Right ventricle myocardium superior (tissue), 1 donor: ENCODE data around the gene OR2A2. TPM values are rescaled to one million over a fixed set of nuclear protein-coding genes. Genes with fewer than 3 reads are reported as not detected.
A peak's percentile ranks its signal among the peaks of the same experiment; 100 is the strongest.
"Not testable (repeated sequence)": the region's sequence is repeated elsewhere in the genome, so short reads cannot be mapped to it uniquely, and the experiment has no call there.

Experiments used
- ATAC-seq: fragments of 200-7000 bp; cut with Tn5 transposase; one replicate; pipeline ENCODE4 v1.9.1; 2020; ENCODE audit warnings: mild to moderate bottlenecking; ENCODE audit not compliant: poor library complexity
- DNase-seq: peaks from one replicate; pipeline ENCODE4 v3.0.0-alpha.2; 2020
- intact Hi-C: fragments of 100-400 bp; cut with DNase I; formaldehyde crosslinking; loops from one replicate; pipeline ENCODE4 v1.11.2; 2022
- long read RNA-seq: library from polyadenylated mRNA; unstranded; transcript quantifications from one replicate; pipeline ENCODE4 v2.0.0, GENCODE V29; 2021
- total RNA-seq: library from RNA; stranded (reverse); fragmentation: NEBNext Ultra II Directional; extraction: Animal tissue kit (Norgen Biotek cat#: 25700); gene quantifications from one replicate; pipeline ENCODE4 v1.2.1, GENCODE V29; 2021
- donor health status: DM: no; HTN: yes; CAD: no; lungs with severe emphysema.

The OR2A2 gene, protein sequence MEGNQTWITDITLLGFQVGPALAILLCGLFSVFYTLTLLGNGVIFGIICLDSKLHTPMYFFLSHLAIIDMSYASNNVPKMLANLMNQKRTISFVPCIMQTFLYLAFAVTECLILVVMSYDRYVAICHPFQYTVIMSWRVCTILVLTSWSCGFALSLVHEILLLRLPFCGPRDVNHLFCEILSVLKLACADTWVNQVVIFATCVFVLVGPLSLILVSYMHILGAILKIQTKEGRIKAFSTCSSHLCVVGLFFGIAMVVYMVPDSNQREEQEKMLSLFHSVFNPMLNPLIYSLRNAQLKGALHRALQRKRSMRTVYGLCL
- not detected for total RNA-seq
- long read RNA-seq = 0 reads

DNA sequence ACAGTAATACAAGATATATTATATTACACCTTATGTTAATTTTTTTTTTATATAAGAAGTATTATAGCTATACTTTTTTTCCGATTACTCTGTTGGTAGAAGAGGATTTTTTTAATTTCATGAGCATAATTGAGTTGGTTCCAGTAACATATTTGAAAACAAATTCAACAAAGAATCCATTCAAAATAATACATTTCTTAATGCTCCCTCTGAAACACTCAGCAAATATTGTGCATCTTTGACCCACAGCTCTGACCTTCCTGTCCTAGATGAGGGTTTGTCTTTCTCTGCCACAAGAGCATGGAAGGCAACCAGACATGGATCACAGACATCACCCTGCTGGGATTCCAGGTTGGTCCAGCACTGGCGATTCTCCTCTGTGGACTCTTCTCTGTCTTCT lies at the start of gene OR2A2:
Gene OR2A2 (plus strand): TSS at position 301 of the 400 bp plus-strand sequence. CDS start 0 bp downstream, at position 301.
- DNase-seq (no peak), ATAC-seq (no peak)
- intact Hi-C loops = no loop called here

DNA sequence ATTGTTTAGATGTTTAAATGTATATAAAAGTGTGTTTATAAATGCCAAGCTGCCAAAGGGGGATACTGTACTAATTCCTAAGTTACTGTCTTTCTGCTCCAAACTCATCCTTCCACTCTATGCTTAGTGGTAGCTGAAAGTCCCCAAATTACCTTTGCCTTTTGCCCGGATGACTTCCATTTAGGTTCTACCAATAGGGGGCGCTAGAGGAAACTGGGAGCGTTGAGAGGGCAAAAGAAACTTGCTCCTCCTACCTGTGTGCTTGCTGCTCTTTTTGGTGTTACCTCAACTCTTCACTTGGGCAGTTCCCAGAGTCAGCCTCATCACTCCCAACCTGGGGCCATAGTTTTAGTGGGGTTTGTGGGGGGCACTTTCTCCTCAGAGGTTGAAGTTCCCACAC lies 45.7 kb upstream of the OR2A2 start:
- DNase-seq (no peak), ATAC-seq (no peak)
- intact Hi-C loops = no loop called here

DNA sequence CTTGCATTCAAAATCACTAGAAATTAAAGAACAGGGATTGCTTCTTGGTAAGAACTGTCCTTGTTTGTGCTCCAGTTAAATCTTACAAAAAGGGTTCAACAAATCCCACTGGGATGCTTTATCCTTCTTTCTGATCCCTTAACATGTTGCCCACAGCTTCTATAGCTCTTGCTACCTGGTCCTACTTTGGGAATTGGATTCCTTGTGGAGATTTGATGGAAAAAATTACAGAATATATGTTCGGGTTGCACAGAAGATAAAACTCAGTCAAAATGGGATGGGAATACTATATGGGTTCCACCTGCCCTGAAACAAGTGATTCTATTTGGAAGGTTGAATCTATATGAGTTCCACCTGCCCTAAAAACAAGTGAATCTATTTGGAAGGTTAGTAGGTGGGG lies 39.9 kb upstream of the OR2A2 start, which contains the start of gene OR2A25:
Gene OR2A25 (plus strand): TSS at position 301 of the 400 bp plus-strand sequence. CDS start 4,409 bp downstream, outside the sequence.
- no peak for DNase-seq
- intact Hi-C loops = no loop called here
- no peak for ATAC-seq

DNA sequence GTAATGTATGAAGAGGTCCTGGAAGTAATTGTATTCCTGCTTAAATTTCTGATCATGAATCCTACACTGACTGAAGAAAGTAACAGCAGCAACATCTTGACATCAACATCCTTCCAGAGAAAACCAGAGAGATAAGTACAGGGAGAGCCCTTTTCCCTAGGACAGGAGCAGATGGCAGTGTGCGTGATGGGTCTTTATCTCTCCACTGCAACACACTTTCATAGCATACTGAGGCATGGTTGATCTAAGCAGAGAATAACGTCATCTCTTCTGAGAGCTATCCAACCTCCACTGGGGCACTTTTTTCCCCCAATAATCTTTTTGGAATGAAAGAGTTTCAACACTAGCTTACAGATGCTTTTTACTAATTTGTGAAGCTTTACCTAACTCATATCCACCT lies 39.4 kb upstream of the OR2A2 start:
- DNase-seq = no peak
- no peak for ATAC-seq
- intact Hi-C loops = no loop called here

DNA sequence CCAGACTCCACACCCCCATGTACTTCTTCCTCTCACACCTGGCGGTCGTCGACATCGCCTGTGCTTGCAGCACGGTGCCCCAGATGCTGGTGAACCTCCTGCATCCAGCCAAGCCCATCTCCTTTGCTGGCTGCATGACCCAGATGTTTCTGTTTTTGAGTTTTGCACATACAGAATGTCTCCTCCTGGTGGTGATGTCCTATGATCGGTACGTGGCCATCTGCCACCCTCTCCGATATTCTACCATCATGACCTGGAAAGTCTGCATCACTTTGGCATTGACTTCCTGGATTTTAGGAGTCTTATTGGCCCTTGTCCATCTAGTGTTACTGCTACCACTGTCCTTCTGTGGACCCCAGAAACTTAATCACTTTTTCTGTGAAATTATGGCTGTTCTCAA lies 35.0 kb upstream of the OR2A2 start:
- intact Hi-C loops = no loop called here
- no peak for ATAC-seq
- no peak for DNase-seq

DNA sequence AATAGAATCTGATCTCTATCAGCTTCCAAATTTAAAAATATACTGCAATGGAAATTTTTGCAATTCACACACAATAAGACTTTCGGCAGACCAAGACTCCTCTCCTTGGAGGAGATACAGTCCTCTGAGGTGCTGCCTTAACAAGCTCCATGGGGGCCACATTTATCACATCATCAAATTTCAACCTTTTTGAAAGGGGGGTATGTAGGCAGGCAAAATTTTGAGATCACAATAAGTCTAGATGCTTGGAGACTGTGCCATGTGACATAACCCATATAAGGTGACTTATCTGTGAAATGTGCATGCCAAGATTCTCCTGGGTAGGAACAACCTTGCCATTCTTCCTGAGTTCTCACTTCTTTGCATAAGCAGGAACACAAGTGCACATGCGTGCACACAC lies 23.4 kb upstream of the OR2A2 start, which contains the start of gene OR2A12:
Gene OR2A12 (plus strand): TSS at position 301 of the 400 bp plus-strand sequence. CDS start 8,830 bp downstream, outside the sequence.
- intact Hi-C loops = no loop called here
- DNase-seq = no peak
- ATAC-seq = no peak

DNA sequence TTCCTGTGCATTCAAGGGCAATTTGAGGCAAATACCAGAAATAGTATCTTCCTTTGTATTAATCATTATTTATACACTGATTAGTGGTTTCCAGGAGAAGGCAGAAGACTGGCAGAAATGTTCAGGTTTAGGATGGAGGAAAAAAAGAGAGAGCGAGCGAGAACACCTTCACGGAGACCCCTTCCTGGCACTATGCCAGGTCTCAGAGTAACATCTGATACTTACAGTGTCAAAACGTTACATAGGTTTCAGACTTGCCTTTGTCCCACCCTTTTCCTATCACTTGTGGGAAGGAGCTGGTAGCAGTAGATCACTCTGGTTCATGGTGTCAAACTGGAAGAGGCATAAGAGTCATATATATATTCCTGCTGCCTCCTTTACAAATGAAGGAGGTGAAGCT lies 22.7 kb upstream of the OR2A2 start:
- intact Hi-C loops = no loop called here
- no peak for ATAC-seq
- DNase-seq = no peak

DNA sequence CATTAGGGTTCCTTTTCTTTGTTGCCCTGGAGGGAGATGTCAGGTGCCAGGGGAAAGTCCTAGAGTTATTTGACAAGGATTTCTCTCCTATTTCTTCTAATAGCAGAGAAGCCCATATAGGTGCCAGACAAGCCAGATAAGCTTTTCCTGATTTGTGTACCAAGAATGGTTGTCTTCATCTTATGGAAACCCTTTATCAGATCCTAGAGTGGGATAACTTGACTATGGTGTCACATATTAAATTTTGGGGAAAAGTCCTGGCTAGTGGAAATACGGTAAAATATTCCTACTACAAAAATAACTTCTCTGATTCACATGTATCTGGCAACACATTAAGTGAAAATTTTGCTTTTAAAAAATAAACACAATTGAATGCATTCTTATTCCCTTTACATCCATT lies 22.2 kb upstream of the OR2A2 start:
- no peak for ATAC-seq
- intact Hi-C loops = no loop called here

DNA sequence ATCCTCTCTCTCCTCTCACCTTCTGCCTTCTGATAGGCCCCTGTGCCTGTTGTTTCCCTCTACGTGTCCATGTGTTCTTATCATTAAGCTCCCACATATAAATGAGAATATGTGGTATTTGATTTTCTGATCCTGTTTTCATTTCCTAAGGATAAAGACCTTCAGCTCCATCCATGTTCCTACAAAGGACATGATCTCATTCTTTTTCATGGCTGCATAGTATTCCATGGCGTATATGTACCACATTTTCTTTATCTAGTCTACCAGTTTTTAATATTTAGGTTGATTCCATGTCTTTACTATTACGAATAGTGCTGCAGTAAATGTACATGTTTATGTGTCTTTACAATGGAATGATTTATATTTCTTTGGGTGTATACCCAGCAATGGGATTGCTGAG lies 18.7 kb upstream of the OR2A2 start:
- intact Hi-C loops = no loop called here
- ATAC-seq (no peak), DNase-seq (no peak)

More for the DNA sequence above, 22.2 kb upstream of the OR2A2 start:
- DNase-seq = no peak

DNA sequence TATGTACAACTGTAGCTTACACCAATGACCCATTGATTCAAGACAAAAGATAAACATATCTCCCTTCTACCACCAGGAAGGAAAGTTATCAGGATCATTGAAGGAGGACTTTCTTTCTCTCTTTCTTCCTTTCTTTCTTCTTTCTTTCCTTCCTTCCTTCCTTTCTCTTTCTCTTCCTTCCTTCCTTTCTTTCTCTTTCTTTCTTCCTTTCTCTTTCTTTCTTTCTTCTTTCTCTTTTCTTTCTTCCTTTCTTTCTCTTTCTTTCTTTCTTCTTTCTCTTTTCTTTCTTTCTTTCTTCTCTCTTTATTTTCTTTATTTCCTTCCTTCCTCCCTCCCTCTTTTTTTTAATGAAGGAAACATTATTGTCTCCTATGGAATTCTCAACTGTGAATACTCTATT lies 10.6 kb upstream of the OR2A2 start:
- DNase-seq (no peak), ATAC-seq (no peak)
- intact Hi-C loops = no loop called here

DNA sequence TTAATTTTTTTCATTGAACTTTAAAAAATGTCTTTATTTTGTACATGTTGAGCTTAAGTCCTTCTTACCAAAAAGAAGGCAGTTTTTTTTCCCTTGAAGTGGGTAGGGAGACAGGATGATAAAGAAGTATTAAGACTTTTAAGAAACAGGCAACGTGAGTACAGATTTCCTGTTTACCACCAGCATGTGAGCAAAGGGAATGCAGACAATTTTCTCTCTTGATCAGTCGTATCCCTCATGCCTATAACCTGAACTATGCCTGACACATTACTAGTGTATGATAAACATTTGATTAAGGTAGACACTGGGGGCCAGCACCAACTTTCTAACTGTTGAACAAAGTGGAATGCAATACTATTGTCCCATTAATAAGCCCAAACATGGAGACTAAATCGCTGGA lies 8.8 kb upstream of the OR2A2 start:
- DNase-seq = no peak
- ATAC-seq = no peak
- intact Hi-C loops = no loop called here

DNA sequence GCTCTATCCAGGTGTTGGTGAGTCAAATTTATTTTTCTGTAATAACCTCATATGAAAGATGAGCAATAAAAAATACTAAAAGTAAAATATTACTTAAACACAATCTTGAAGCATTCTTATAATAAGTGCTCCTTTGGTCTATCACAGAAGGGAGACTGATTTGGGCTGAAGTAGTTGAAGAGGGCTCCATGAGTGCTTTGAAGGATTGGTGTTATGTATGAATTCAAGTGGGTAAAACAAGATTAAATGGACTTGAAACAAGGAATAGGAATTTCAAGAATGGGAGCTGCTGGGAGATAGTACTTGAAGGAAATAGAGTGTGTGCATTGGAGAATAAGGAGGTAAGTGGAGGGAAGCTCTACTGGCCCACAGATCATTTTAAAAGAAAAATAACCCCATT lies 7.3 kb upstream of the OR2A2 start:
- no peak for ATAC-seq
- intact Hi-C loops = no loop called here

DNA sequence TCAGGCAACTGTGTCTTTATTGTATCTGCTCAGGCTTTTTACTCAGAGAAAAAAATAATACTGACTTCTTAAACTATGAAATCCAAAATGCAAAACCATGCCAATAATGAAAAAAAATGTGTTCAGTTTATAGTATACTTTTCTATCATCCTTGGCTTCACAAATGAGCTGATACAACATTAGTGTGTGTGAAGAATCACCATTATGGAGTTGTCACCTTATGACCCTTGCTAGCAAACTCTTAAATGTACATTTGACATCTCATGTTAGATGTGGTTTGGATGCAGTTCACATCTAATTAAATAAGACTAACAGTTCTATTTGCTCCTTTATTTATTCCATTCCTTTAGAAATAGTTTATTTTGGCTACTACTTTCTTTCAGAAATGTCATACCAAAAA lies 4.2 kb upstream of the OR2A2 start:
- intact Hi-C loops = no loop called here
- ATAC-seq (no peak), DNase-seq (no peak)

More for the DNA sequence above, 7.3 kb upstream of the OR2A2 start:
- no peak for DNase-seq

DNA sequence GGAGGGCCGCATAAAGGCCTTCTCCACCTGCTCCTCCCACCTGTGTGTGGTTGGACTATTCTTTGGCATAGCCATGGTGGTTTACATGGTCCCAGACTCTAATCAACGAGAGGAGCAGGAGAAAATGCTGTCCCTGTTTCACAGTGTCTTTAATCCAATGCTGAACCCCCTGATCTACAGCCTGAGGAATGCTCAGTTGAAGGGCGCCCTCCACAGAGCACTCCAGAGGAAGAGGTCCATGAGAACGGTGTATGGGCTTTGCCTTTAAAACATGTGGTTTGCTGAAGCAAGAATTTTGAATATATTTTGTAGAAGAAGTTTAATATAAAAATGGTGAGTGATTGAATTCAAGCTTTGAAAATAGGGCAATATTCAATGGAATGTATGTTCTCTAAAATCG lies 889 bp downstream of the OR2A2 start:
- DNase-seq (no peak), ATAC-seq (no peak)
- intact Hi-C loops = no loop called here

DNA sequence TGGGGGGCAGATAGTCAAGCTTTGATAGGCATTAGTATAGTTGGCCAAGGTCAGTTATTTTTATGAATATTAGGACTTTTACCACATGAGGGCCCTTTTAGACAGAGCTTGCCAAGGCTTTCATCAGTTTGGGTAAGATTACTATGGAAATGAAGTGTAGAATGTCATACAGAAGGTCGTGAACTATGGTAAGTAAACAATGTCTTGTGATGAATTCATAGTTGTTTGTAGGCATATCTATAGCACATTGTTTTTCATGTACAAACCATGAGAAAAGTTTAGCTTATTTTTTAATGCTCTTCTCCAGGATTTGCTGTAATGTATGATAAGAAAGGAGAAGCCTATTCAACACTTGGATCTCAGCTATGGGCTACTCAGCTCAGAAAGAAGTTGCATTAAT lies 4.3 kb downstream of the OR2A2 start:
- ATAC-seq (no peak), DNase-seq (no peak)
- intact Hi-C loops = no loop called here

DNA sequence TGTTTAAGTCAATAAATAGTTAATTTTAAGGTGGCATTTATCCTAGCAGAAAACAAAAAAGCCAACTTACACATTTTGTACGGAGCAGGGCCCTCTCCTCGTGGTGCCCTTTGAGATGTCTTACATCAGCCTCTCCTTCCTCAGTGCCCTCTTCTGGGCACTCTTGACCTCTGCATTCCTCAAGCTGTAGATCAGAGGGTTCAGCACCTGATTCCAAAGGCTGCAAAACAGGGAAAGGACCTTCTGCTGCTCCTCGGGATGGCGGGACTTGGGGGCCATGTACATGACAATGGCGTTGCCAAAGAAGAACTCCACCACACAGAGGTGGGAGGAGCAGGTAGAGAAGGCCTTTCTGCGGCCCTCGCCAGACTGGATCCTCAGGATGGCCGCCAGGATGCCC lies 9.0 kb downstream of the OR2A2 start:
- intact Hi-C loops = no loop called here
- no peak for DNase-seq
- no peak for ATAC-seq

DNA sequence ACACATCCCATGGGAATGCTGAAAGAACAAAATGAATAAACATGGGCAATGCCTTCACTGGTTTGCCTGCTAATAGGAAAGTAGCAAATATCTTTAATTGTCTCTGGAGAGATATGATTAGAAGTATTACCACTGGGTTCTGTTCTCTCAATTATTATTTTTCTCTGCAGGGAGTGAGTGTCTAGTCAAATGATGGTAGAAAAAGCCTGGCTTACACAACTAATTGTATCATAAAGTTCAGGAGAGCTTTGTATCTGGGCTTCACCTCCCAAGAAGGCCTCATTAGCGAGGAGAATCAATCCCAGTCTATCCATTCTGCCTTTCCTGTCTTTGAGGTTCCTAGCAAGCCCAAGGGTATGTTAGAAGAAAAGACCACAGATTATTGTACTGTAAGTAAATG lies 13.5 kb downstream of the OR2A2 start, which contains the start of gene OR2A14:
Gene OR2A14 (plus strand): TSS at position 301 of the 400 bp plus-strand sequence. CDS start 5,937 bp downstream, outside the sequence.
- ATAC-seq = no peak
- DNase-seq = no peak
- intact Hi-C loops = no loop called here

DNA sequence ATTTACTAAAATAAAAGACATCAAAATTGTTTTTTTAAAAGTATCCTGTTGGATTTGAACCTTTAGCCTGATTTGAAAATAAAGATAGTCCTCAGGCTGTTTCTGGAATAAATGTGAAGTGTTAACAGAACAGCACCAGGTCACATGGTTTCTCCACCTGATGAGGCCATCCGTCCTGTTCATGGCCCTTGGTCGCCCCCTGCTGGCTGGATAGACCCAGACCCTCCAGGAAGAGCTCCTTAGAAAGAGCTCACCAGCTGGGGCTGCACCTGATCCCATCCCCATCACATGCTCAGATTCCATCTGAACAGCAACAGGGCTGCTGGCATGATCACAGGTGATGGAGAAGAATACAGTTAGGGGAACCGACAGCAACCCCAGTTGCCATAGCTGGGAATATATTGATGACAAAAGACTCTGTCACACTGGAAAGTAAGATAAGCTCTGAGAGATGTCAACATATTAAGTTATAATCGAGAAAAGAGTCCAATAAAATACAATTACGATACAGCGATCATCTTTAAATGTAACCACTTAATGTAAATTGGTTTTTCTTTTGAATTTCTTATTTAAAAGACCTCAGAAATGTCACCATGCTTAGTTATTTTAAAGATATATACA lies 18.4 kb downstream of the OR2A2 start:
- intact Hi-C loops = no loop called here
- ATAC-seq = peak; percentile 81

DNA sequence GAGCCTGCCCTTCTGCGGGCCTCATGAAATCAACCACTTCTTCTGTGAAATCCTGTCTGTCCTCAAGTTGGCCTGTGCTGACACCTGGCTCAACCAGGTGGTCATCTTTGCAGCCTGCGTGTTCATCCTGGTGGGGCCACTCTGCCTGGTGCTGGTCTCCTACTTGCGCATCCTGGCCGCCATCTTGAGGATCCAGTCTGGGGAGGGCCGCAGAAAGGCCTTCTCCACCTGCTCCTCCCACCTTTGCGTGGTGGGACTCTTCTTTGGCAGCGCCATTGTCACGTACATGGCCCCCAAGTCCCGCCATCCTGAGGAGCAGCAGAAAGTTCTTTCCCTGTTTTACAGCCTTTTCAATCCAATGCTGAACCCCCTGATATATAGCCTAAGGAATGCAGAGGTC lies 20.2 kb downstream of the OR2A2 start:
- DNase-seq, ATAC-seq, intact Hi-C loops: not testable (repeated sequence)

More for the DNA sequence above, 18.4 kb downstream of the OR2A2 start:
- DNase-seq = peak; percentile 90

DNA sequence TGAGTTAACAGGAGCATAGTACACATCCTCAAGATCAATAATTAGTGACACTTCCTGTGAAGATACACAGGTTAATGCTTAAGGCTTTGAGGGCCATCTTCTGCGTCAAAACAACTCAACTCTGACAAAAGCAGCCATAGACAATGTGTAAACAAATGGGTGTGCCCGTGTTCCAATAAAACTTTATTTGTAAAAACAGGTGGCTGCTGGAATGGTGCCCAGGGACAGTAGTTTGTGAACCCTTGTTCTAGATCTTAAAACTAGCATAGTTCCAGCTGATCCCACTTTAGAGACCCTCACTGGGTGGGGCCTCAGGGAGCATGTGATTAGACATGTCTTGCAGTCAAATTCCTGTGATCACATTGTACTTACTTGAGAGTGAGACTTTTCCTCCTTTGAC lies 21.3 kb downstream of the OR2A2 start:
- intact Hi-C loops = no loop called here
- ATAC-seq = no peak
- DNase-seq = no peak
